ENCODE results near the gene AKNAD1.

The AKNAD1 gene

GRCh38 chr1:108831225-108831624 is 25.7 kb downstream of the AKNAD1 start:
- peak; percentile 67 for DNase-seq (ENCODE audit: low spot score)

GRCh38 chr1:108830119-108831008 is 26.5 kb downstream of the AKNAD1 start:
- peak; percentile 93 for DNase-seq (ENCODE audit: low spot score)

- DNase-seq (ENCODE audit: low spot score): no peak
Measured at GRCh38 chr1:108829498-108829916, 27.4 kb downstream of the AKNAD1 start.

- peak; percentile 83 for DNase-seq (ENCODE audit: low spot score)
Measured at GRCh38 chr1:108828074-108828961, 28.6 kb downstream of the AKNAD1 start.

GRCh38 chr1:108826081-108826635 is 30.7 kb downstream of the AKNAD1 start:
- no peak for DNase-seq (ENCODE audit: low spot score)

- DNase-seq (ENCODE audit: low spot score): no peak
Measured at GRCh38 chr1:108824051-108824450, 32.8 kb downstream of the AKNAD1 start.

GRCh38 chr1:108823632-108824031 is 33.3 kb downstream of the AKNAD1 start:
- DNase-seq (ENCODE audit: low spot score): no peak

GRCh38 chr1:108819878-108820277 is 37.0 kb downstream of the AKNAD1 start:
- no peak for DNase-seq (ENCODE audit: low spot score)

- DNase-seq (ENCODE audit: low spot score): no peak
Measured at GRCh38 chr1:108817811-108818210, 39.1 kb downstream of the AKNAD1 start.

- peak; percentile 82 for DNase-seq (ENCODE audit: low spot score)
Measured at GRCh38 chr1:108817016-108817415, 39.9 kb downstream of the AKNAD1 start.

- peak; percentile 84 for DNase-seq (ENCODE audit: low spot score)
Measured at GRCh38 chr1:108816049-108816893, 40.6 kb downstream of the AKNAD1 start.

GRCh38 chr1:108815566-108815965 is 41.3 kb downstream of the AKNAD1 start:
- no peak for DNase-seq (ENCODE audit: low spot score)

- peak; percentile 31 for DNase-seq (ENCODE audit: low spot score)
Measured at GRCh38 chr1:108814343-108815125, 42.4 kb downstream of the AKNAD1 start.

- no peak for DNase-seq (ENCODE audit: low spot score)
Measured at GRCh38 chr1:108813326-108813725, 43.6 kb downstream of the AKNAD1 start.

GRCh38 chr1:108811611-108812010 is 45.3 kb downstream of the AKNAD1 start:
- DNase-seq (ENCODE audit: low spot score): no peak

GRCh38 chr1:108808438-108808837 is 48.5 kb downstream of the AKNAD1 start:
- no peak for DNase-seq (ENCODE audit: low spot score)

- no peak for DNase-seq (ENCODE audit: low spot score)
Measured at GRCh38 chr1:108803548-108803947, 53.3 kb downstream of the AKNAD1 start.

- DNase-seq (ENCODE audit: low spot score): peak; percentile 14
Measured at GRCh38 chr1:108801101-108801500, 55.8 kb downstream of the AKNAD1 start.

GRCh38 chr1:108799001-108799400 is 57.9 kb downstream of the AKNAD1 start:
- no peak for DNase-seq (ENCODE audit: low spot score)

GRCh38 chr1:108792420-108792819 is 64.5 kb downstream of the AKNAD1 start:
- no peak for DNase-seq (ENCODE audit: low spot score)

GRCh38 chr1:108791790-108792189 is 65.1 kb downstream of the AKNAD1 start:
- DNase-seq (ENCODE audit: low spot score): no peak
